ENCODE data around the gene CDC42SE1.

CDC42SE1 gene

GRCh38 chr1:151013518-151013917 lies 45.9 kb downstream of the CDC42SE1 start:
- TF ChIP-seq SIN3A (IDR thresholded peaks at IDR 0.05; ENCODE audit: borderline replicate concordance, insufficient read depth, low read length) (no peak), FOXP2 (optimal IDR thresholded peaks at IDR 0.05; ENCODE audit: borderline replicate concordance, extremely low read depth, extremely low read length, insufficient read depth) (no peak), TAF1 (IDR thresholded peaks at IDR 0.05; ENCODE audit: borderline replicate concordance, insufficient read depth, low read length) (no peak), POLR2AphosphoS5 (IDR thresholded peaks at IDR 0.05; ENCODE audit: low read depth, low read length) (no peak), REST (IDR thresholded peaks at IDR 0.05; ENCODE audit: insufficient read depth in 1 of 2, low read depth in 2 of 2, low read length in 2 of 2) (no peak)

GRCh38 chr1:151012684-151013471 lies 46.5 kb downstream of the CDC42SE1 start:
- TF ChIP-seq FOXP2 (optimal IDR thresholded peaks at IDR 0.05; ENCODE audit: borderline replicate concordance, extremely low read depth, extremely low read length, insufficient read depth) (no peak), TAF1 (IDR thresholded peaks at IDR 0.05; ENCODE audit: borderline replicate concordance, insufficient read depth, low read length) (no peak), POLR2AphosphoS5 (IDR thresholded peaks at IDR 0.05; ENCODE audit: low read depth, low read length) (no peak), REST (IDR thresholded peaks at IDR 0.05; ENCODE audit: insufficient read depth in 1 of 2, low read depth in 2 of 2, low read length in 2 of 2) (no peak), SIN3A (IDR thresholded peaks at IDR 0.05; ENCODE audit: borderline replicate concordance, insufficient read depth, low read length) (no peak)

DNA sequence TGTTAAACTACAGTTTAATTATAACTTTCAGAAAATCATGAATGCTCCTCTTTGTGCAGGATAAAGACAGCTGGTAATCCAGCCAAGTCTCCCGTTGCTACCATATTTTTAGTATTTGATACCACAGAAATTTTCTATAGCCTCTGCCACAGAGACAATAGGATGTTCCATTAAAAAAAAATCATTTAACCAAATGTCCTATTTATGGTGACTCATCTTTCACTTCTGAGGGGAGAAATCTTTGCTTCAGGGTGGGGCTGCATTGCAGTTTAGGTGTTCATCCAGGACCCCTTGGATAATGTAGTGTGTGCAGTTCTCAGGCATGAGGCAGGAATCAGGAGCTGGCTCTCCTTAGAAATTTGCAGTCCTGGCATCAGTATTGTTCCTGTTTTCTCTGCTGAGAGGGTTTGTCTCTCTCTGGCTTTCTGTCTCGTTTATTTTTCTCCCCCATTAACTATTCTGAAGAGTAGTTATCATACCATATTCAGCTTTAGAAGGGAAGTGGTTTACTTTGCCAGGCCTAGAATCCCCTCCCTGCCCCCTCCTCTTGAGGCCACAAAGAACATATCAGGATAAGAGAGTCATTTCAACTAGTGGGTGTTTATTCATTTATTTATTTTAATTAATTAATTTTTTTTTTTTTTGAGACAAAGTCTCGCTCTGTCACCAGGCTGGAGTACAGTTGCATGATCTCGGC lies 48.1 kb downstream of the CDC42SE1 start:
- TF ChIP-seq TAF1 (IDR thresholded peaks at IDR 0.05; ENCODE audit: borderline replicate concordance, insufficient read depth, low read length) (no peak), POLR2AphosphoS5 (IDR thresholded peaks at IDR 0.05; ENCODE audit: low read depth, low read length) (no peak), SIN3A (IDR thresholded peaks at IDR 0.05; ENCODE audit: borderline replicate concordance, insufficient read depth, low read length) (no peak), FOXP2 (optimal IDR thresholded peaks at IDR 0.05; ENCODE audit: borderline replicate concordance, extremely low read depth, extremely low read length, insufficient read depth) (no peak), REST (IDR thresholded peaks at IDR 0.05; ENCODE audit: insufficient read depth in 1 of 2, low read depth in 2 of 2, low read length in 2 of 2) (no peak)

DNA sequence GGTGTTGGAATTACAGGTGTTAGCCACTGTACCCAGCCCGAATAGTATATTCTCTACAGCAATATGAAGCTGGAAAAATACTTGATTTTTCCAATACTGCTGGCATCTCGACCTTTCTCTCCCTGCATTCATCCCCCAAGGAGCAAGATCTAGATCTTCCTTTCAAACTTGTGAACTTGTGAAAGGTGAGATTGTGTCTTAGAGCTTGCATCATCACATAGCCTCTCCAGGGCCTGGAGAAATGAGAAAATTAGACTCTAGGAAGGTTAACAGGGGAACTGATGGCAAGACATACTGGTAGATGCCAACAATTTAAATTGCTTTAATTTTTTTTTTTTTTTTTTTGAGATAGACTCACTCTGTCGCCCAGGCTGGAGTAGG lies 49.1 kb downstream of the CDC42SE1 start:
- no peak for TF ChIP-seq REST (IDR thresholded peaks at IDR 0.05; ENCODE audit: insufficient read depth in 1 of 2, low read depth in 2 of 2, low read length in 2 of 2)
- no peak for TF ChIP-seq POLR2AphosphoS5 (IDR thresholded peaks at IDR 0.05; ENCODE audit: low read depth, low read length)
- TF ChIP-seq FOXP2 (optimal IDR thresholded peaks at IDR 0.05; ENCODE audit: borderline replicate concordance, extremely low read depth, extremely low read length, insufficient read depth) = no peak
- no peak for TF ChIP-seq SIN3A (IDR thresholded peaks at IDR 0.05; ENCODE audit: borderline replicate concordance, insufficient read depth, low read length)
- TF ChIP-seq TAF1 (IDR thresholded peaks at IDR 0.05; ENCODE audit: borderline replicate concordance, insufficient read depth, low read length) = no peak

All from PFSK-1 (cell line).